Amygdala (tissue), 56 donors: ENCODE data around the gene GREM1.

ENCODE experiments used
- DNase-seq, 56 donors: peaks; one replicate each; lab custom pipeline; 2025; lab: John Stamatoyannopoulos, UW

GREM1 gene

GRCh38 chr15:32694222-32694983, 23.4 kb upstream of the GREM1 start:
- DNase-seq, result no peak

GRCh38 chr15:32698773-32699390, 18.9 kb upstream of the GREM1 start:
- DNase-seq, result no peak

- no peak for DNase-seq
Measured at GRCh38 chr15:32700501-32701150, 17.2 kb upstream of the GREM1 start.

- DNase-seq, result no peak
Measured at GRCh38 chr15:32701863-32702262, 15.9 kb upstream of the GREM1 start.

GRCh38 chr15:32704395-32704981, 13.3 kb upstream of the GREM1 start:
- no peak for DNase-seq

GRCh38 chr15:32705446-32705845, 12.4 kb upstream of the GREM1 start:
- DNase-seq, result no peak

- no peak for DNase-seq
Measured at GRCh38 chr15:32706704-32707103, 11.1 kb upstream of the GREM1 start.

- DNase-seq, result no peak
Measured at GRCh38 chr15:32707436-32707835, 10.4 kb upstream of the GREM1 start.

GRCh38 chr15:32709295-32710033, 8.3 kb upstream of the GREM1 start:
- DNase-seq, result no peak

- no peak for DNase-seq
Measured at GRCh38 chr15:32715276-32715675, 2.5 kb upstream of the GREM1 start.

GRCh38 chr15:32716216-32716914, 1.4 kb upstream of the GREM1 start:
- no peak for DNase-seq

GRCh38 chr15:32716915-32717425, 834 bp upstream of the GREM1 start:
- DNase-seq, result peak in 2 of 56 donors; percentile 35 to 43

- peak in 5 of 56 donors; percentile 9 to 44 (median 29) for DNase-seq
Measured at GRCh38 chr15:32718227-32718820, 520 bp downstream of the GREM1 start.

GRCh38 chr15:32718821-32719716, 1.3 kb downstream of the GREM1 start:
- DNase-seq, result peak in 9 of 56 donors; percentile 12 to 47 (median 32)

- DNase-seq, result no peak
Measured at GRCh38 chr15:32721596-32721995, 3.8 kb downstream of the GREM1 start.

GRCh38 chr15:32722136-32722535, 4.3 kb downstream of the GREM1 start:
- no peak for DNase-seq

GRCh38 chr15:32723171-32723948, 5.6 kb downstream of the GREM1 start:
- no peak for DNase-seq
